Uterus (tissue), 2 donors: ENCODE data around the gene KCNMB2.

Experiments
- CTCF ChIP-seq, 4 experiments: fragments of 200-600 bp in 2 of 4; fragments of 450-650 bp in 2 of 4; sonication (generic) in 2 of 4; IDR thresholded peaks; one replicate each; pipeline ENCODE4 v1.5.1; 2016 to 2019; ENCODE audit warnings: antibody characterized with exemption in 4 of 4, mild to moderate bottlenecking in 2 of 4, moderate library complexity in 1 of 4
- POLR2A ChIP-seq, 2 donors: fragments of 450-650 bp; IDR thresholded peaks; one replicate each; pipeline ENCODE4 v1.6.1; 2016; ENCODE audit warnings: antibody characterized with exemption in 2 of 2, mild to moderate bottlenecking in 1 of 2, moderate library complexity in 1 of 2

- no peak for TF ChIP-seq POLR2A (IDR thresholded peaks at IDR 0.05)
- TF ChIP-seq CTCF (IDR thresholded peaks at IDR 0.05), result no peak
These were observed 291.1 kb downstream of the KCNMB2 start for GRCh38 chr3:178827285-178827856.
